Activated CD4-positive, CD25-positive, alpha-beta regulatory T cell treated with anti-CD3 and anti-CD28 coated beads, Interleukin-2, amount 50 U/mL, for 24 hours (primary cell): ENCODE data around the gene PRDX2.

Source experiments
- ATAC-seq, 2 donors: fragments of 150-1000 bp; cut with Tn5 transposase; one replicate each; pipeline ENCODE4 v1.10.0; 2021; ENCODE audit warnings: mild to moderate bottlenecking in 1 of 2, moderate library complexity in 1 of 2

Gene PRDX2

GRCh38 chr19:12792051-12792852, 9.3 kb downstream of the PRDX2 start:
- no peak for ATAC-seq

GRCh38 chr19:12791345-12792050, 10.1 kb downstream of the PRDX2 start, which contains the start of gene JUNB:
Gene JUNB, plus strand, starts transcription at chr19:12791486. Its CDS starts 286 bp downstream, at chr19:12791772.
- ATAC-seq = peak; percentile 46 to 47

- ATAC-seq = no peak
Observed at GRCh38 chr19:12790628-12791344, 10.8 kb downstream of the PRDX2 start.

GRCh38 chr19:12789904-12790619, 11.5 kb downstream of the PRDX2 start:
- peak; percentile 44 to 46 for ATAC-seq

GRCh38 chr19:12789098-12789903, 12.3 kb downstream of the PRDX2 start:
- no peak for ATAC-seq

GRCh38 chr19:12788682-12789097, 12.9 kb downstream of the PRDX2 start:
- ATAC-seq = no peak

- ATAC-seq = no peak
Observed at GRCh38 chr19:12788042-12788681, 13.4 kb downstream of the PRDX2 start.

- no peak for ATAC-seq
Observed at GRCh38 chr19:12787458-12787857, 14.1 kb downstream of the PRDX2 start.

- no peak for ATAC-seq
Observed at GRCh38 chr19:12786952-12787351, 14.6 kb downstream of the PRDX2 start.

- ATAC-seq = no peak
Observed at GRCh38 chr19:12786141-12786870, 15.3 kb downstream of the PRDX2 start.

GRCh38 chr19:12785431-12786031, 16.1 kb downstream of the PRDX2 start:
- no peak for ATAC-seq

GRCh38 chr19:12784871-12785430, 16.6 kb downstream of the PRDX2 start:
- ATAC-seq = no peak

GRCh38 chr19:12784394-12784870, 17.2 kb downstream of the PRDX2 start:
- ATAC-seq = peak in 1 of 2 donors; percentile 11

- no peak for ATAC-seq
Observed at GRCh38 chr19:12783849-12784393, 17.7 kb downstream of the PRDX2 start.

- peak; percentile 11 to 28 for ATAC-seq
Observed at GRCh38 chr19:12783291-12783848, 18.2 kb downstream of the PRDX2 start.

- peak; percentile 53 to 65 for ATAC-seq
Observed at GRCh38 chr19:12782424-12783290, 18.9 kb downstream of the PRDX2 start.

GRCh38 chr19:12782174-12782423, 19.5 kb downstream of the PRDX2 start:
- ATAC-seq = peak in 1 of 2 donors; percentile 6
